Stimulated activated memory B cell treated with anti-CD40 and anti-IgM and Interleukin-4, amounts not matched to agents 10 μg/mL and 1 μg/mL and 100 μg/mL, for 72 hours (primary cell): ENCODE data around the gene TNNI3.

ENCODE experiments used
- ATAC-seq: fragments of 150-1000 bp; cut with Tn5 transposase; 2 replicates; pipeline ENCODE4 v1.10.0; 2021
- H3K27ac Mint-ChIP-seq: one replicate; pipeline ENCODE4 v1.8.0; 2022; ENCODE audit warnings: mild to moderate bottlenecking, mixed read lengths
- H3K27me3 Mint-ChIP-seq: one replicate; pipeline ENCODE4 v1.8.0; 2022; ENCODE audit warnings: mixed read lengths
- H3K36me3 Mint-ChIP-seq: one replicate; pipeline ENCODE4 v1.8.0; 2022; ENCODE audit warnings: mixed read lengths
- H3K4me1 Mint-ChIP-seq: one replicate; pipeline ENCODE4 v1.8.0; 2022; ENCODE audit warnings: mixed read lengths
- H3K4me3 Mint-ChIP-seq: one replicate; pipeline ENCODE4 v1.8.0; 2022; ENCODE audit warnings: mild to moderate bottlenecking, moderate library complexity, mixed read lengths
- H3K9me3 Mint-ChIP-seq: one replicate; pipeline ENCODE4 v1.8.0; 2022; ENCODE audit warnings: mixed read lengths

The TNNI3 gene

DNA sequence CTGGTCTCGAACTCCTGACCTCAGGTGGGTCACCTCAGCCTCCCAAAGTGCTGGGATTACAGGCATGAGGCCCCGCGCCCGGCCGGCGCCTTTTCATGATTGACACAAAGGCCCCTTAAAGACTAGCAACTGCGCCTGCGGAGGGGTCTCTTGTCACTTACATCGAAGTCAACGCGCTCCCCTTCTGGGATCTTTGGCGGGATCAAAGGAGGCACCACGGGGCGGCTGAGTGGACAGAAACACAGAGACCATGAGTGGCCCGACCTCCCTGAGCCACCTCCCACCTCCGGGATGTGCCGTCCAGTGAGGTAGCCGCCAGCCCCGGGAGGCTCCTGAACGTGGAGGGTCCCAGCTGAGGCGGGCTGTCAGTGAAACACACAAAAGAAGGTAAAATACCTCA lies 15.8 kb downstream of the TNNI3 start:
- H3K9me3 Mint-ChIP-seq = no peaks in the 10 kb centered on the region
- no peak overlapping the region for H3K27ac Mint-ChIP-seq
- H3K36me3 Mint-ChIP-seq = no peaks in the 10 kb centered on the region
- no peak for ATAC-seq
- H3K4me1 Mint-ChIP-seq = peaks cover 25% of the 10 kb centered on the region
- peaks cover 85% of the 10 kb centered on the region for H3K27me3 Mint-ChIP-seq
- no peak overlapping the region for H3K4me3 Mint-ChIP-seq

DNA sequence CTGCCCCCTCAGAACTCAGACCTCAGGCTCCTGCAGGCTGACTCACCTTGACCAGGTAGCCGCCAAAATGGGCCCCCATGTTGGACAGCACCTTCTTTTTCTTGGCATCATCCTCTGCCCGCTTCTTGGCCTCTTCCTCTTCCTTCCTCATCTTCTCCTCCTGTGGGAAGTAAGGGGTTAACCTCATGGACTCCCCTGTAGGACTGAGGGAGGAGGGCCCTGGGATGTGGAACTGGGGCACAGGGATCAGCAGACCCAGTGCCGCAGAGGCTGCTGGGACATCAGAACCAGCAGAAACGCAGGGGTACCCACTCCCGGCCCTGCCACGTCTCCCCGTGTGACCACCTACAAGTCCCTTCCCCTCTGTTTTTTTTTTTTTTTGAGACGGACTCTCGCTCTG lies 19.6 kb downstream of the TNNI3 start:
- no peaks in the 10 kb centered on the region for H3K36me3 Mint-ChIP-seq
- H3K4me3 Mint-ChIP-seq = no peak overlapping the region
- peaks cover 86% of the 10 kb centered on the region for H3K27me3 Mint-ChIP-seq
- H3K27ac Mint-ChIP-seq = no peak overlapping the region
- no peaks in the 10 kb centered on the region for H3K9me3 Mint-ChIP-seq
- ATAC-seq = no peak
- peaks cover 19% of the 10 kb centered on the region for H3K4me1 Mint-ChIP-seq

DNA sequence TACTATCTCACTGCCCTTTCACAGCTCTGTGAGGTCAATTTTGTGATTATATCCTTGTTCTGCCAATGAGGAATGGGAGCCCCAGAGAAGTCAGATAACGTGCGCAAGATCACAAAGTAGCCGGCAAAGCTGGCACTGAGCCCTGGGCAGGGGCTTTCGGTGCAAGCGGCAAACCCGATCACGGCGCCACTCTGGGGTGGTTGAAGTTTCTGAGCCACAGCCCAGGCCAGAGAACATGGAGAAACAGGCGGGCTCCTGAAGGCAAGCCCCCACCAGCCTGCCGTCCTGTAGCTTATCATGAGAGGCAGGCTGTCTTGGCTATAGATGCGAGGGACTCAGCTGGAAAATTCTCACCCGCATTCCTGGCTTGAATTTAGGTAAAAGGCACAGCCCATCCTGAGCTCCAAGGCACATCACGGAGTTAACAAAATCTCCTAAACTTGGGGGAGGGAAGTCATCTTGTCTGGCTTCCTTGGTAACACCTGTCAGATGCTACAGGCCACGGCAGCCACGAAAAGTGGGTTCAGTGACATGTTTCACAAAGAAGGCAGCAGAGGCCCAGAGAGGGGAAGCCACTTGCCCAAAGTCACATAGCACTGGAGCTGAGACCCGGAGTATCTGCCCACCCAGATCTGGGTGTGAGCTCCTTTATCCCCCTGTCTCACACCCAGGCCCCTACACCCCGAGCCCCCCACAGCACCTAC lies 21.0 kb downstream of the TNNI3 start:
- Mint-ChIP-seq H3K9me3 (no peaks in the 10 kb centered on the region), H3K4me1 (peaks cover 23% of the 10 kb centered on the region), H3K4me3 (no peak overlapping the region), H3K27ac (no peak overlapping the region), H3K36me3 (no peaks in the 10 kb centered on the region), H3K27me3 (peaks cover 82% of the 10 kb centered on the region)
- no peak for ATAC-seq

DNA sequence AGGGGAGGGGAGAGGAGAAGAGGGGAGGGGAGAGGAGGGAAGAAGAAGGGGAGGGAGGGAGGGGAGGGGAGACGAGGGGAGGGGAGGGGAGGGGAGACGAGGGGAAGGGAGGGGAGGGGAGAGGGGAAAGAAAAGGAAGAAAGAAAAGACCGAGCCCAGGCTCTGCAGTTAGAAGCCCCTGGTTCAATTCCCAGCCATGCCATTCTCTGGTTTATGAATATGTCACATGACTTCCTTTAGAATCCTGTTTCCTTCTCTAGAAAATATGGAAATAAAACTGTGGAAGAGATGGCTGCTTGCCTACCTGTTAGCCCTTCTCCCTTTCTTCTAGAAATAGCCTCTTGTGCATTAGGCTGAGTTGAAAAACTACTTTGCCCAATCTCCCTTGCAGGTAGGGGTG lies 22.8 kb downstream of the TNNI3 start:
- Mint-ChIP-seq H3K4me1 (peaks cover 16% of the 10 kb centered on the region), H3K27ac (no peak overlapping the region), H3K4me3 (no peak overlapping the region)

DNA sequence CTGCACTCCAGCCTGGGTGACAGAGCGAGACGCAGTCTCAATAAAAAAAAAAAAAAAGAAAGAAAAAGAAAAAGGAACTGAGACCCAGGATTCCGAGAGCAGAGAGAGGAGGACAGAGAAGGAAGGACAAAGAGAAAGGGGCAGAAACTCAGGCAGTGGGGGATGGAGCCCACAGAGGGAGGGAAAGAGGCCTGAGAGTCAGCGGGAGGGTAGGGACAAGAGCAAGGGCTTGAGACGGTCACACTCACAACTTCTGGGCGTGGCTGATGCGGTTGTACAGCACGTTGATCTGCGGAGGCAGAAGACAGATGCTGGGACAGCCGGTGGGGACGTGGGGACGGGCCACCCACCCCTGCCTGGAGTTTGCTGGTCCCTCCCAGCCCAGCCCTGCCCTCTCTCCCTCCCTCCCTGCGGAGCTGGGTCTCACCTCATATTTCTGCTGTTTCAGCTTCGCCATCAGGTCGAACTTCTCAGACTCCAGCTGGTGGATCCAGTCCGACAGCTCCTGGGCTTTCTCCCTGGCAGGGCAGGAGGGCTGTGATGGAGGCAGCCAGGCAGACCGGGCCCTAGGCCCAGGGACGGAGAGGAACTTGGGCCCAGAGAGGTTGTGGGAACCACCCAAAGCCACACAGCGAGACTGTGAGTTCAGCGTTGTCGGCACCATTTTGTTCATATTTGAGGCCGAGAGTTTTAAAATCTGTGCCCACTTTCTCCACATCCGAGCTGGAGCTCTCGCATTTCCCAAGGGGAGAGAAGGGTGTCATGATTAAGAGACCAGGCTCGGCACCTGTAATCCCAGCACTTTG lies 23.7 kb downstream of the TNNI3 start:
- Mint-ChIP-seq H3K4me3 (peak overlapping the region; percentile 35), H3K27ac (no peak overlapping the region), H3K36me3 (no peaks in the 10 kb centered on the region), H3K27me3 (peaks cover 69% of the 10 kb centered on the region), H3K9me3 (no peaks in the 10 kb centered on the region), H3K4me1 (peaks cover 16% of the 10 kb centered on the region)
- peak; percentile 74 for ATAC-seq

More for the DNA sequence above, 22.8 kb downstream of the TNNI3 start:
- Mint-ChIP-seq H3K27me3 (peaks cover 70% of the 10 kb centered on the region), H3K36me3 (no peaks in the 10 kb centered on the region), H3K9me3 (no peaks in the 10 kb centered on the region)
- no peak for ATAC-seq

DNA sequence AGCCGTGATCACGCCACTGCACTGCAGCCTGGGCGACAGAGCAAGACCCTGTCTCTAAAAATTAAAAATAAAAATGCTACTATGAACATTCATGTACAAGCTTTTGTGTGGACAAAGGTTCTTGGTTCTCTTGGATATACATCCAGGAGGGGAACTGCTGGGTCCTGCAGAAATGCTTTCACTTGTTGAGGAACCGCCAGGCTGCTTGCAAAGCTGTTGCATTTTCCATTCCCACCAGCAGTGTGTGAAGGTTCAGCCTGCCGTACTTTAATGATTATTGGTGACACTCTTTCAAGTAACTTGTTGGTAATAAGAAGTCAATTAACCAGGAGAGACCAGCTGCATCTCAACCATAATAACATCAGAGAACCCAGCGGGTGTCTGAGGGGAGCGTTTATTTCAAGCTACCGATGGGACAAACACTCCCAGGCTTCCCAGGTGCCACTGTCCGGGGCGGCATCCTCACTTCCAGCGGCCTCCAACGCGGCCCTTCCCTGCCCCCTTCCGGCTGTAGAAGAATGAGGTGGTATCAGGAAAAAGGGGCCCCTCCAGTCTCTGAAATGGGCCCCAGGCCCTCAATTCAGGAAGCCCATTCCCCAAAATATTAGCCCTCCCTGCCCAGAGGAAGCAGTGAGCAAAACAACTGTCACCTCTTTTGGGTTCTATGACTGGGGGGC lies 24.9 kb downstream of the TNNI3 start:
- no peak for ATAC-seq
- Mint-ChIP-seq H3K27me3 (peaks cover 69% of the 10 kb centered on the region), H3K36me3 (no peaks in the 10 kb centered on the region), H3K9me3 (no peaks in the 10 kb centered on the region), H3K27ac (no peak overlapping the region), H3K4me3 (no peak overlapping the region), H3K4me1 (peaks cover 16% of the 10 kb centered on the region)

DNA sequence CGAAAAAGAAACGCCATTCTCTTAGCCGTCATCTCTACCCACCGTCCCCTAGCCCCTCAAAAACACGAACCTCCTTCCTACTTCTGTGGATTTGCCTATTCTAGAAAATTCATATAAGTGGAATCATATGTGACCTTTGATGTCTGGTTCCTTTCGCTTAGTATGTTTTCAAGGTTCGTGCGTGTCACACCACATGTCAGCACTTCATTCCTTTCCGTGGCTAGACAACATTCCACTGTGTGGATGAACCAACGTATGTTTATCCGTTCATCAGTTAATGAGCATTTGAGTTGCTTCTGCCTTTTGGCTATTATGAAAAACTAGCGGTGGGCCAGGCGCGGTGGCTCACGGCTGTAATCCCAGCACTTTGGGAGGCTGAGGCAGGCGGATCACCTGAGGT lies 26.1 kb downstream of the TNNI3 start:
- ATAC-seq = no peak
- Mint-ChIP-seq H3K4me3 (no peak overlapping the region), H3K36me3 (no peaks in the 10 kb centered on the region), H3K4me1 (peaks cover 16% of the 10 kb centered on the region), H3K9me3 (no peaks in the 10 kb centered on the region), H3K27me3 (peaks cover 69% of the 10 kb centered on the region), H3K27ac (no peak overlapping the region)

DNA sequence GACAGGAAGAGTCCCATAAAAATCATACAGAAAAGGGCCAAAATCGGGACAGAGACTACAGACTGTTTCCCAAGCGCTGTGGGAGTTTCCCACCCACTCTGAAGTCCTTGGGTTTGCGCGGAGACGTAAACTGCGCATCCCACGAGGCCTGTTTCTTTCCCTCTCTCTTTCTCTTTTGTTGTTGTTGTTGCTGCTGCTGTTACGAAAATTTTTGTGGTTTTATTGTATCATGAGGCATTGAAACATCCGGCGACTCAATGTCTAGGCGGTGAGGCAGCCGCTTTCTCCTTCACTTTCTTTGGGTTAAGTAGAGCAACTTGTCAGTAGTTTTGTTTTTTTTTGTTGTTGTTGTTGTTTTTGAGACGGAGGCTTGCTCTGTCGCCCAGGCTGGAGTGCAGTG lies 38.5 kb downstream of the TNNI3 start:
- Mint-ChIP-seq H3K36me3 (peaks cover 6% of the 10 kb centered on the region), H3K27me3 (peaks cover 15% of the 10 kb centered on the region), H3K9me3 (no peaks in the 10 kb centered on the region), H3K4me1 (peaks cover 29% of the 10 kb centered on the region), H3K27ac (no peak overlapping the region), H3K4me3 (peak overlapping the region; percentile 5)
- ATAC-seq = no peak

DNA sequence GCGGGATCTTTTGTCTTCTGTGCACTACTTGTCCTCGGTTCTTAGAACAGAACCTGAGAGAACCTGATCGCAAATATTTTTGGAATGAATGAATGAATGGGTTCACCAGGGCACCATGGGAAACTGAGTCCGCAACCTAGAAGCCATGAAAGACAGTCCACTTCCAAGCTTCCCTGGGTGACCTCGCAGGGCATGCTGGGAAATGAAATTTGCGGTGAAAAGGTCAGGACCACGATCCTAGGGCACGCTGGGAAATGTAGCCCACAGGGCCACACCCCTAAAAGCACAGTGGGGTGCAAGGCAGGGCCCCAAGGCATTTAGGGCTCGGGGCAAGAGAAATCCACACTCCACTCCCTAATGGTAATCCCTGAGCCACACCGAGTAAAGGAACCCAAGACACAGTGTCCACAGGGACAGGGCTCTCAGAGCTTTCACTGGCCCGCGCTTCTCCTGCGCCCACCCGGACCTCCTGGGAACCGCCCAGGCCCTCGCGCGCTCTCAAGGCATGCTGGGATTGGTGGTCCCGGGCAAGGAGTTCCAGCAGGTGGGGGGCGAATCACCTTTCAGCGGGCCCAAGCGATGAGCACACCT lies 39.0 kb downstream of the TNNI3 start:
- H3K4me1 Mint-ChIP-seq = peaks cover 35% of the 10 kb centered on the region
- ATAC-seq = no peak
- H3K36me3 Mint-ChIP-seq = peaks cover 6% of the 10 kb centered on the region
- peaks cover 10% of the 10 kb centered on the region for H3K27me3 Mint-ChIP-seq
- H3K4me3 Mint-ChIP-seq = peak overlapping the region; percentile 89
- H3K27ac Mint-ChIP-seq = peak overlapping the region; percentile 87
- no peaks in the 10 kb centered on the region for H3K9me3 Mint-ChIP-seq

DNA sequence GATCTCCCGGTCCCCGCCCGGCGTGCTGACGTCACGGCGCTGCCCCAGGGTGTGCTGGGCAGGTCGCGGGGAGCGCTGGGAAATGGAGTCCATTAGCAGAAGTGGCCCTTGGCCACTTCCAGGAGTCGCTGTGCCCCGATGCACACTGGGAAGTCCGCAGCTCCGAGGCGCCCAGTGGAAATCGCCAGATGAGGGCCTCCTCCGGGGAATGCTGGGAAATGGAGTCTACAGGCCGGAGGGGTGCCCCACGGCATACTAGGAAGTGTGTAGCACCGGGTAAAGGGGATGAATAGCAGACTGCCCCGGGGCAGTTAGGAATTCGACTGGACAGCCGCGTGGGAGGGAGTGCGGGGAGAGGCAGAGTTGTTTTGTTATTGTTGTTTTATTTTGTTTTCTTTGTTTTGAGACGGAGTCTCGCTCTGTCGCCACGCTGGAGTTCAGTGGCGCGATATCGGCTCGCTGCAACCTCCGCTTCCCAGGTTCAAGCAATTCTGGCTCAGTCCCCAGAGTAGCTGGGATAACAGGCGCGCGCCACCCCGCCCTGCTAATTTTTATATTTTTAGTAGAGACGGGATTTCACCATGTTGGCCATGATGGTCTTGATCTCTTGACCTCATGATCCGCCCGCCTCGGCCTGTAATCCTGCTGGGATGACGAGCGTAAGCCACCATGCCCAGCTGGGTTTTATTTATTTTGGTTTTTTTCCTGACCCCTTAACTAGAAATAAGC lies 39.7 kb downstream of the TNNI3 start:
- Mint-ChIP-seq H3K4me3 (peak overlapping the region; percentile 89), H3K27me3 (peaks cover 3% of the 10 kb centered on the region)
- ATAC-seq = peak; percentile 97

DNA sequence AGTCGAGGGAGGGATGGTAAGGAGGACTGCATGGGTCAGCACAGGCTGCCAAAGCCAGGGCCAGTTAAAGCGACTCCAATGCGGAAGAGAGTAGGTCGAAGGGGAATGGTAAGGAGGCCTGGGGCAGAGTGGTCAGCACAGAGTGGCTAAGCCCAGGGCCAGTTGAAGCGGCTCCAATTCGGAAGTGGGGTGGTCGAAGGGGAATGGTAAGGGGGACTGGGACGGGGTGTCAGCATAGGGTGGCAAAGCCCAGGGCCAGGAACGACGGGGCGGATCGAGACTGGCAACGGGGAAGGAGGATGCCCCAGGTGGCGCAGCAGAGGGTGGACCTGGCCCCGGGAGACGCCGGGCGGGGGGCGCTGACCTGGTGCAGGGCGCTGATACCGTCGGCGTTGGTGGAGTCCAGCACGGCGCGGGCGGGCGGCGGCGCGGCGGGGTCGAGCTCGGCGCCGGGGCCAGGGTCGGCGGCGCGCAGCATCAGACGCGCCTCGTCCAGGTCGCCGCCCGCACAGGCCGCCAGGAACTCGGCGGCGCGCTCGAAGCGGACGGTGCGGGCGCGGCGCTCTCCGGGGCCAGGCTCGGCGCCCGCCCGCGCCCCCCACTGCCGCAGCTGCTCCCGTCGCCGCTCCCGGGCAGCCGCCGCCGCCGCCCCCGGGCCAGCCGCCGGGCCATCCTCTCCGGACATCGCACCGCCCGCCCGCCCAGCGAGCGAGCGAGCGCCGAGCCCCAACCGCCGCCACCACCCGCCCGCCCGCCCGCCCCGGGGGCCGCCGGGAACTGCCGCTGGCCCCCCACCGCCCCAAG lies 40.5 kb downstream of the TNNI3 start, which contains the start of gene PPP1R12C:
TSS of gene PPP1R12C (minus strand) at position 779 of the 804 bp plus-strand sequence. CDS start at position 685, 94 bp downstream.
- ATAC-seq = peak; percentile 40

More for the DNA sequence above, 39.7 kb downstream of the TNNI3 start:
- no peaks in the 10 kb centered on the region for H3K9me3 Mint-ChIP-seq
- peaks cover 6% of the 10 kb centered on the region for H3K36me3 Mint-ChIP-seq
- peaks cover 41% of the 10 kb centered on the region for H3K4me1 Mint-ChIP-seq
- H3K27ac Mint-ChIP-seq = peak overlapping the region; percentile 87

DNA sequence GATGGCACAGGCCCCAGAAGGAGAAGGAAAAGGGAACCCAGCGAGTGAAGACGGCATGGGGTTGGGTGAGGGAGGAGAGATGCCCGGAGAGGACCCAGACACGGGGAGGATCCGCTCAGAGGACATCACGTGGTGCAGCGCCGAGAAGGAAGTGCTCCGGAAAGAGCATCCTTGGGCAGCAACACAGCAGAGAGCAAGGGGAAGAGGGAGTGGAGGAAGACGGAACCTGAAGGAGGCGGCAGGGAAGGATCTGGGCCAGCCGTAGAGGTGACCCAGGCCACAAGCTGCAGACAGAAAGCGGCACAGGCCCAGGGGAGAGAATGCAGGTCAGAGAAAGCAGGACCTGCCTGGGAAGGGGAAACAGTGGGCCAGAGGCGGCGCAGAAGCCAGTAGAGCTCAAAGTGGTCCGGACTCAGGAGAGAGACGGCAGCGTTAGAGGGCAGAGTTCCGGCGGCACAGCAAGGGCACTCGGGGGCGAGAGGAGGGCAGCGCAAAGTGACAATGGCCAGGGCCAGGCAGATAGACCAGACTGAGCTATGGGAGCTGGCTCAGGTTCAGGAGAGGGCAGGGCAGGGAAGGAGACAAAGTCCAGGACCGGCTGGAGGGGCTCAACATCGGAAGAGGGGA lies 41.2 kb downstream of the TNNI3 start:
- Mint-ChIP-seq H3K4me1 (peaks cover 42% of the 10 kb centered on the region), H3K9me3 (no peaks in the 10 kb centered on the region), H3K4me3 (peak overlapping the region; percentile 88), H3K36me3 (peaks cover 6% of the 10 kb centered on the region), H3K27me3 (no peaks in the 10 kb centered on the region), H3K27ac (peak overlapping the region; percentile 87)
- ATAC-seq = peak; percentile 34

More for the DNA sequence above, 40.5 kb downstream of the TNNI3 start, which contains the start of gene PPP1R12C:
- Mint-ChIP-seq H3K4me1 (peaks cover 42% of the 10 kb centered on the region), H3K36me3 (peaks cover 6% of the 10 kb centered on the region), H3K4me3 (peak within 1 kb of the TSS; percentile 89), H3K9me3 (no peaks in the 10 kb centered on the region), H3K27me3 (no peaks in the 10 kb centered on the region), H3K27ac (peak within 1 kb of the TSS; percentile 87)

DNA sequence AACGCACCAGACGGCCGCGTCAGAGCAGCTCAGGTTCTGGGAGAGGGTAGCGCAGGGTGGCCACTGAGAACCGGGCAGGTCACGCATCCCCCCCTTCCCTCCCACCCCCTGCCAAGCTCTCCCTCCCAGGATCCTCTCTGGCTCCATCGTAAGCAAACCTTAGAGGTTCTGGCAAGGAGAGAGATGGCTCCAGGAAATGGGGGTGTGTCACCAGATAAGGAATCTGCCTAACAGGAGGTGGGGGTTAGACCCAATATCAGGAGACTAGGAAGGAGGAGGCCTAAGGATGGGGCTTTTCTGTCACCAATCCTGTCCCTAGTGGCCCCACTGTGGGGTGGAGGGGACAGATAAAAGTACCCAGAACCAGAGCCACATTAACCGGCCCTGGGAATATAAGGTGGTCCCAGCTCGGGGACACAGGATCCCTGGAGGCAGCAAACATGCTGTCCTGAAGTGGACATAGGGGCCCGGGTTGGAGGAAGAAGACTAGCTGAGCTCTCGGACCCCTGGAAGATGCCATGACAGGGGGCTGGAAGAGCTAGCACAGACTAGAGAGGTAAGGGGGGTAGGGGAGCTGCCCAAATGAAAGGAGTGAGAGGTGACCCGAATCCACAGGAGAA lies 42.0 kb downstream of the TNNI3 start:
- Mint-ChIP-seq H3K4me3 (peak overlapping the region; percentile 88), H3K36me3 (peaks cover 12% of the 10 kb centered on the region), H3K4me1 (peaks cover 48% of the 10 kb centered on the region), H3K27ac (peak overlapping the region; percentile 87), H3K9me3 (no peaks in the 10 kb centered on the region), H3K27me3 (no peaks in the 10 kb centered on the region)
- ATAC-seq = no peak
